Trophoblast cell (in vitro differentiated cells and primary cell): ENCODE data around the gene PWP2.
"Not testable (repeated sequence)": the region's sequence is repeated elsewhere in the genome, so short reads cannot be mapped to it uniquely, and the experiment has no call there.

Source experiments
- DNase-seq, 2 donors: peaks; one replicate each; pipeline ENCODE4 v3.0.0-alpha.2; 2016
- H2AFZ ChIP-seq: 2 replicates; pipeline ENCODE4 v1.6.1; 2013; ENCODE audit warnings: low read length, moderate library complexity, mild to moderate bottlenecking; ENCODE audit not compliant: insufficient read depth, poor library complexity
- H2AK5ac ChIP-seq: 2 replicates; pipeline ENCODE4 v1.6.1; 2013; ENCODE audit warnings: mild to moderate bottlenecking, low read length
- H2BK120ac ChIP-seq: 2 replicates; pipeline ENCODE4 v1.6.1; 2013; ENCODE audit warnings: low read length, mild to moderate bottlenecking, moderate library complexity; ENCODE audit not compliant: insufficient read depth, poor library complexity
- H2BK12ac ChIP-seq: 2 replicates; pipeline ENCODE4 v1.6.1; 2013; ENCODE audit warnings: mild to moderate bottlenecking, low read length, moderate library complexity
- H2BK5ac ChIP-seq: 2 replicates; pipeline ENCODE4 v1.6.1; 2013; ENCODE audit warnings: low read length, low read depth, moderate library complexity, mild to moderate bottlenecking; ENCODE audit not compliant: poor library complexity
- H3K14ac ChIP-seq: 2 replicates; pipeline ENCODE4 v1.6.1; 2013; ENCODE audit warnings: mild to moderate bottlenecking, low read length
- H3K18ac ChIP-seq: 2 replicates; pipeline ENCODE4 v1.6.1; 2013; ENCODE audit warnings: mild to moderate bottlenecking, low read length
- H3K23ac ChIP-seq: 2 replicates; pipeline ENCODE4 v1.6.1; 2013; ENCODE audit warnings: low read length
- H3K27ac ChIP-seq: 2 replicates; pipeline ENCODE4 v1.5.1; 2013; ENCODE audit warnings: low read depth, mild to moderate bottlenecking, inconsistent platforms, low read length, moderate library complexity
- H3K27me3 ChIP-seq: 2 replicates; pipeline ENCODE4 v1.6.1; 2013; ENCODE audit warnings: inconsistent platforms, mild to moderate bottlenecking, low read length, moderate library complexity; ENCODE audit not compliant: insufficient read depth
- H3K36me3 ChIP-seq, 2 experiments: 1 replicate in 1 of 2; 2 replicates in 1 of 2; pipeline ENCODE4 v1.6.1; 2013; ENCODE audit warnings: low read length in 2 of 2, mild to moderate bottlenecking in 2 of 2, moderate library complexity in 1 of 2; ENCODE audit not compliant: insufficient read depth in 2 of 2, control insufficient read depth in 1 of 2
- H3K4ac ChIP-seq: 2 replicates; pipeline ENCODE4 v1.6.1; 2013; ENCODE audit warnings: low read depth, mild to moderate bottlenecking, low read length, moderate library complexity
- H3K4me1 ChIP-seq, 2 experiments: 1 replicate in 1 of 2; 2 replicates in 1 of 2; pipeline ENCODE4 v1.6.1; 2013; ENCODE audit warnings: low read length in 2 of 2, mild to moderate bottlenecking in 2 of 2, moderate library complexity in 1 of 2; ENCODE audit not compliant: insufficient read depth in 2 of 2, control insufficient read depth in 1 of 2
- H3K4me2 ChIP-seq: 2 replicates; pipeline ENCODE4 v1.6.1; 2013; ENCODE audit warnings: inconsistent platforms, mild to moderate bottlenecking, low read length, moderate library complexity
- H3K4me3 ChIP-seq: 2 replicates; pipeline ENCODE4 v1.5.1; 2013; ENCODE audit warnings: mild to moderate bottlenecking, low read depth, low read length, inconsistent platforms
- H3K79me1 ChIP-seq: one replicate; pipeline ENCODE4 v1.6.1; 2013; ENCODE audit warnings: low read length
- H3K79me2 ChIP-seq: 2 replicates; pipeline ENCODE4 v1.6.1; 2013; ENCODE audit warnings: low read length, mild to moderate bottlenecking; ENCODE audit not compliant: control insufficient read depth, insufficient read depth, poor library complexity
- H3K9ac ChIP-seq: 2 replicates; pipeline ENCODE4 v1.6.1; 2013; ENCODE audit warnings: mild to moderate bottlenecking, low read length
- H3K9me3 ChIP-seq: 2 replicates; pipeline ENCODE4 v1.6.1; 2013; ENCODE audit warnings: low read depth, mild to moderate bottlenecking, control low read depth, inconsistent platforms, low read length; ENCODE audit not compliant: insufficient read depth
- H4K12ac ChIP-seq: 2 replicates; pipeline ENCODE4 v1.6.1; 2013; ENCODE audit warnings: low read depth, mild to moderate bottlenecking, low read length, moderate library complexity
- H4K8ac ChIP-seq: 2 replicates; pipeline ENCODE4 v1.6.1; 2013; ENCODE audit warnings: low read depth, mild to moderate bottlenecking, low read length, moderate library complexity
- H4K91ac ChIP-seq: one replicate; pipeline ENCODE4 v1.6.1; 2013; ENCODE audit warnings: low read depth, mild to moderate bottlenecking, low read length, moderate library complexity
- WGBS: extraction: QIAGEN DNeasy Blood & Tissue Kit; methylation state at CpG from one replicate; pipeline ENCODE4 v1.1.7; 2013; ENCODE audit warnings: missing lambda C conversion rate; ENCODE audit not compliant: insufficient read length, insufficient coverage; ENCODE audit errors: extremely low coverage; 5-methylcytosine and 5-hydroxymethylcytosine counted together

Gene PWP2

GRCh38 chr21:44159349-44160297, 52.4 kb downstream of the PWP2 start:
- H4K8ac ChIP-seq, H4K12ac ChIP-seq, H3K27me3 ChIP-seq, H2AFZ ChIP-seq, H2BK5ac ChIP-seq, H3K14ac ChIP-seq, H3K23ac ChIP-seq, DNase-seq, H3K4me1 ChIP-seq, H2BK12ac ChIP-seq, H3K79me2 ChIP-seq, H3K4ac ChIP-seq, H2BK120ac ChIP-seq, H2AK5ac ChIP-seq, H3K79me1 ChIP-seq, H3K9ac ChIP-seq, H3K18ac ChIP-seq, H3K27ac ChIP-seq, H3K4me2 ChIP-seq, H4K91ac ChIP-seq, H3K9me3 ChIP-seq, H3K36me3 ChIP-seq, H3K4me3 ChIP-seq: not testable (repeated sequence)
- no CpG with 5 or more reads among the region's 30 CpGs for WGBS

GRCh38 chr21:44160298-44160672, 53.1 kb downstream of the PWP2 start:
- WGBS: no CpG with 5 or more reads among the region's 15 CpGs
- not testable (repeated sequence) for H3K4me2 ChIP-seq, H3K4me3 ChIP-seq, H2AFZ ChIP-seq, H2BK12ac ChIP-seq, H3K27ac ChIP-seq, H2AK5ac ChIP-seq, H3K79me1 ChIP-seq, DNase-seq, H3K14ac ChIP-seq, H3K9me3 ChIP-seq, H3K23ac ChIP-seq, H4K8ac ChIP-seq, H3K27me3 ChIP-seq, H3K9ac ChIP-seq, H3K4ac ChIP-seq, H3K36me3 ChIP-seq, H3K18ac ChIP-seq, H4K91ac ChIP-seq, H3K4me1 ChIP-seq, H4K12ac ChIP-seq, H3K79me2 ChIP-seq, H2BK120ac ChIP-seq, H2BK5ac ChIP-seq

- not testable (repeated sequence) for H4K12ac ChIP-seq, H2BK12ac ChIP-seq, H3K9me3 ChIP-seq, H4K8ac ChIP-seq, H3K79me2 ChIP-seq, H3K27me3 ChIP-seq, H3K36me3 ChIP-seq, H3K4me1 ChIP-seq, DNase-seq, H3K4me3 ChIP-seq, H3K18ac ChIP-seq, H2BK5ac ChIP-seq, H3K4ac ChIP-seq, H3K4me2 ChIP-seq, H2BK120ac ChIP-seq, H3K14ac ChIP-seq, H2AK5ac ChIP-seq, H2AFZ ChIP-seq, H4K91ac ChIP-seq, H3K27ac ChIP-seq, H3K79me1 ChIP-seq, H3K9ac ChIP-seq, H3K23ac ChIP-seq
- WGBS: no CpG with 5 or more reads among the region's 20 CpGs
Measured at GRCh38 chr21:44160821-44161220, 53.6 kb downstream of the PWP2 start.

- H3K18ac ChIP-seq, H3K27me3 ChIP-seq, H3K4me1 ChIP-seq, H3K9ac ChIP-seq, H2BK5ac ChIP-seq, H3K36me3 ChIP-seq, H3K79me2 ChIP-seq, H4K8ac ChIP-seq, H2BK12ac ChIP-seq, H3K4me2 ChIP-seq, H3K79me1 ChIP-seq, H3K4ac ChIP-seq, H3K23ac ChIP-seq, H3K9me3 ChIP-seq, H4K12ac ChIP-seq, H3K4me3 ChIP-seq, H2AK5ac ChIP-seq, H2AFZ ChIP-seq, DNase-seq, H3K27ac ChIP-seq, H2BK120ac ChIP-seq, H4K91ac ChIP-seq, H3K14ac ChIP-seq: not testable (repeated sequence)
- no CpG with 5 or more reads among the region's 13 CpGs for WGBS
Measured at GRCh38 chr21:44163167-44163653, 56.0 kb downstream of the PWP2 start.
